Dendritic cell treated with granulocyte-macrophage colony-stimulating factor and Interleukin-4, amounts not matched to agents 40 ng/mL and 50 ng/mL, for 4 days (primary cell): Measurements from ENCODE around the gene CYP2E1.
"Not testable (repeated sequence)": the region's sequence is repeated elsewhere in the genome, so short reads cannot be mapped to it uniquely, and the experiment has no call there.

Experiments
- H3K27ac Mint-ChIP-seq: one replicate; pipeline ENCODE4 v1.8.0; 2022; ENCODE audit warnings: mild to moderate bottlenecking, mixed read lengths
- H3K27me3 Mint-ChIP-seq: one replicate; pipeline ENCODE4 v1.8.0; 2022; ENCODE audit warnings: mild to moderate bottlenecking, mixed read lengths
- H3K36me3 Mint-ChIP-seq: one replicate; pipeline ENCODE4 v1.8.0; 2022; ENCODE audit warnings: low read depth, mixed read lengths
- H3K4me1 Mint-ChIP-seq: one replicate; pipeline ENCODE4 v1.8.0; 2022; ENCODE audit warnings: low read depth, mixed read lengths
- H3K4me3 Mint-ChIP-seq: one replicate; pipeline ENCODE4 v1.8.0; 2022; ENCODE audit warnings: mild to moderate bottlenecking, moderate library complexity, mixed read lengths
- H3K9me3 Mint-ChIP-seq: one replicate; pipeline ENCODE4 v1.8.0; 2022; ENCODE audit warnings: mixed read lengths
- intact Hi-C: fragments of 100-400 bp; cut with micrococcal nuclease; formaldehyde crosslinking; loops from one replicate; pipeline ENCODE4 v1.15.0; 2022

The CYP2E1 gene

DNA sequence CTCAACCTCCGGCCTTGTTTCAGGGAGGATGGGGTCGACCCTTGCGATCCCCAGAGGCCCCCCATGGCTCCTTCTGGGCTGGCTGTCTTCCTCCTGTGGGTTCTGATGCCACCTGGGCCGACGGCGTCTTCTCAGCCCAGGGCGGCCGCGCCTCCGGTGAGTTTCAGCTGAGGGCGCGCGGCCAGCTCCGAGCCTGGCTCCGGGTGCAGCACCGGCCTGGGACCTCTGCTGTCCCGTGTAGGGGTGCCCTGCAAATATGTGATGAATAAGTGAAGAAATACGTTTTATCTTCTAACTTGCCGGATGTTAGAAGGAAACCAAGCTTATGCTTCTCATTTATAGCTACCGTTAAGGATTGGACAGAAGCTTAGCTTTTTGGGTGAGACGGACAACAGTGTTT is 42.6 kb downstream of the CYP2E1 start:
- not testable (repeated sequence) for H3K4me3 Mint-ChIP-seq, H3K27ac Mint-ChIP-seq, H3K36me3 Mint-ChIP-seq, H3K4me1 Mint-ChIP-seq
- intact Hi-C loops, result loop anchor here (5.0 kb wide), 1 partner anchor 128 kb away; no protein-coding TSS in a partner anchor
- peaks cover 52% of the 10 kb centered on the region for H3K9me3 Mint-ChIP-seq
- H3K27me3 Mint-ChIP-seq, result peaks cover 28% of the 10 kb centered on the region

DNA sequence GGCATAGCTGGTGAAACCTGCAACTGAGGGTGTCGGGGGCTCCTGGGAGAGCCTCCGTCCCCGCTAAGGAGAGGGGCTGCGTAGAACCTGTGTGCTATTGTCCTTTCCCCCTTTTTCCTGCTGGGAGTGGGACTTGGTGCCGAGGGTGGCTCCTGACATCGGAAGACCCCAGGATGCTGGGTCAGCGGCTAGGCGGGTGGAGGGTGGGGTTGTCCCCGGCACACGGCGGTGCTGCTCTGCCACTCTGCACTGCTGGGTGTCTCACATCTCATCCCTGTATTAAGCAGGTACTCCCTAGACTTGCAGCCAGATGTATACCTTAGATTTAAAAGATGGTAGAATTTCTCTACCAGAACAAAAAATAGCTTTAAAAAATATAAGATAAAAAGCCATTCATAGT is 44.9 kb downstream of the CYP2E1 start:
- Mint-ChIP-seq H3K27me3 (peaks cover 19% of the 10 kb centered on the region), H3K9me3 (peaks cover 39% of the 10 kb centered on the region)
- intact Hi-C loops, result loop anchor here (5.0 kb wide), 1 partner anchor 130 kb away; no protein-coding TSS in a partner anchor
- not testable (repeated sequence) for H3K36me3 Mint-ChIP-seq, H3K4me1 Mint-ChIP-seq, H3K27ac Mint-ChIP-seq, H3K4me3 Mint-ChIP-seq

- H3K4me1 Mint-ChIP-seq, H3K4me3 Mint-ChIP-seq, H3K36me3 Mint-ChIP-seq, H3K27ac Mint-ChIP-seq: not testable (repeated sequence)
- peaks cover 29% of the 10 kb centered on the region for H3K9me3 Mint-ChIP-seq
- H3K27me3 Mint-ChIP-seq, result peaks cover 11% of the 10 kb centered on the region
- intact Hi-C loops, result loop anchor here (5.0 kb wide), 1 partner anchor 131 kb away; no protein-coding TSS in a partner anchor
Measured at GRCh38 chr10:133573460-133573859, 46.3 kb downstream of the CYP2E1 start.

DNA sequence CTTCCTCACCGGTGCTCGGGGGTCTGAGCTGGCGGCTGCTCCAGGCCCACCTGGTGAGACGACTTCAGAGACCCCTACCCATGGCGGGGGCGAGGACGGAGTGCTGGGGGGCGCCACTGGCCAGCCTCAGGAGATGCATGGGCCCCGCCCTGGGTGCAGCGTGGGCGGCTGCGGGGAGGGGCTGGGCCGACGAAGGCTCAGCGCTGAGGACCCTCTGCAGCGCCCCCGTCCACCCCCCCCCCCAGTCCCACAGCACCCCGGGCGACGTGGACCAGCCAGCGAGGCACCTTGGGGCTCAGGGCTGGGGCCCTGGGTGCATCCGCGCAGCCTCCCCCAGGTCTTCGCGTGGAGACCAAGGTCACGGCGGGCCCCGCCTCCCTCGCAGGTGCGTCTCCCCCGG is 49.9 kb downstream of the CYP2E1 start:
- H3K4me3 Mint-ChIP-seq, intact Hi-C loops, H3K27me3 Mint-ChIP-seq, H3K27ac Mint-ChIP-seq, H3K4me1 Mint-ChIP-seq, H3K36me3 Mint-ChIP-seq: not testable (repeated sequence)
- H3K9me3 Mint-ChIP-seq, result peaks cover 52% of the 10 kb centered on the region
